Astrocyte (in vitro differentiated cells and primary cell): ENCODE measurements around the gene ELMO2.

Source experiments
- CTCF ChIP-seq: IDR thresholded peaks from 2 replicates; pipeline ENCODE4 v1.5.1; 2011; ENCODE audit warnings: low read depth, mild to moderate bottlenecking, inconsistent platforms, low read length, moderate library complexity; ENCODE audit not compliant: insufficient read depth
- EZH2 ChIP-seq: IDR thresholded peaks from 2 replicates; pipeline ENCODE4 v1.6.1; 2012; ENCODE audit warnings: mild to moderate bottlenecking, low read length, inconsistent platforms; ENCODE audit not compliant: insufficient read depth

DNA sequence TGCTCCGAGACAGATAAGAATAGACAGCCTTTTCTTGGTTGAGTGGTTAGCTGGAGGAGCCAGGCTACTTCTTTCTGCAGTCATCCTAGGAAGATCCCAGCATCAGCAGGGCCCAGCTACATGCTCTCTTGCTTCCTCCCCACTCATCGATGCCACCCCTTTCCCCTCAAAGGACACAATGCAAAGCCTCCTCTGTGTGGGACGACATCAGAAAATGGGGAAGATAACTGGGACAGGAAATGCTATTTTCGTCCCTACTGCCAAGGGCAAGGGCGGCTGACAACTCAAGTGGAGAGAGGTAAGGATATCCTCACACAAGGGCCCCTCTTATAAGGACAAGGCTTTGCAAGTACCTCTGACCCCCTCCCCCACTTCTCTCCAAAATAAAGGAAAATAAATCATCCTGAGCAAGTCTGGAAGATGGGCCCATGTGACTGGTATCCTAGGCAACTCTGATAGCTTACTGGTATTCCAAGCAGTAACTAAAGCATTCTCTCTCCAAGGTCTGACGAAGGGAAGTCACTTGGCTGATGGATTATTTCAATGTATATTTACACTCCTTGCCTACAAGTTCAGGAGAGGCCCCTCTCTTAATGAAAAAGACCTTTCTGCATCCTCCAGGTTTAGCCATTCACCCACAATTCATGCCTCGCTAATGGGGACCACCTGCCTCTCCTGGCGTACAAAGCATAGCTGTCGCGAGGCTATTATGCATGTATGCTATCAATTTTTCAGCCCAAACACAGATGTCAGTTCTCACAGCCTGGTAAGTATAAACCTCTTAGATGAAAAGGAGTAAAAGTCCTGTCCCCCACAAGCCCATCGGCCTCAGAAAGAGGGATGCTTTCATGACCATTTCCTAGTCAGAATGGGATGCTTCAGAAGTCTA is 11.3 kb downstream of the ELMO2 start:
- TF ChIP-seq CTCF (no peak), EZH2 (no peak)
